Sciatic nerve (tissue), 2 donors: ENCODE results near the gene MS4A4A. TPM values are rescaled to one million over a fixed set of nuclear protein-coding genes. Genes with fewer than 3 reads are reported as not detected.
"Not testable (repeated sequence)": the region's sequence is repeated elsewhere in the genome, so short reads cannot be mapped to it uniquely, and the experiment has no call there.

Source experiments
- ATAC-seq: fragments of 200-7000 bp; cut with Tn5 transposase; one replicate; pipeline ENCODE4 v1.9.1; 2020; ENCODE audit warnings: mild to moderate bottlenecking, moderate library complexity
- DNase-seq: peaks from one replicate; pipeline ENCODE4 v3.0.0-alpha.2; 2020; ENCODE audit warnings: low spot score
- intact Hi-C: fragments of 100-400 bp; cut with DNase I; formaldehyde crosslinking; loops from one replicate; pipeline ENCODE4 v1.14.2; 2022
- total RNA-seq: library from RNA; stranded (reverse); fragmentation: NEBNext Ultra II Directional; extraction: Animal tissue kit (Norgen Biotek cat#: 25700); gene quantifications from one replicate; pipeline ENCODE4 v1.2.1, GENCODE V29; 2021
- donor health status: DM: no; HTN: no; CAD: no.
- donor health status: DM: no; HTN: no; CAD: no.

MS4A4A gene
- 32.9 TPM for total RNA-seq

DNA sequence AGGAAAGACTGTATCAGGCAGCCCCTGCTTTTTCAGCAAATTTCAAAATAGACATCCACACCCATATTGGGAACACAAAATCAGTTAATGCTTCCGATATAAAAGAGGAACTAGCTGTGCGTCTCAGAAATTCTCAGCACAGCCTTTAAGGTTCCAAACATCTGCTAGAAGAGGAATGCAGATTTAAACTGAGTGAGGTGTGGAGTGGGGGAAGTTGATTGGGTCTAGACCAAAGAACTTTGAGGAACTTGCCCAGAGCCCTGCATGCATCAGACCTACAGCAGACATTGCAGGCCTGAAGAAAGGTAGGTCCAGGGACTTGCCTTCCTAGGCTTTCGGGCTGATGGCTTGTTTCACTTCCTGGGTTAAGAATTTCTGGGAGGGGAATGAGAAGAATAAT lies at the start of gene MS4A4A:
Gene MS4A4A, plus strand, starts transcription at position 255 of the 400 bp plus-strand sequence. Its CDS starts 10 bp downstream, at position 265.
- ATAC-seq = peak; percentile 88
- intact Hi-C loops = no loop called here
- peak; percentile 59 for DNase-seq

DNA sequence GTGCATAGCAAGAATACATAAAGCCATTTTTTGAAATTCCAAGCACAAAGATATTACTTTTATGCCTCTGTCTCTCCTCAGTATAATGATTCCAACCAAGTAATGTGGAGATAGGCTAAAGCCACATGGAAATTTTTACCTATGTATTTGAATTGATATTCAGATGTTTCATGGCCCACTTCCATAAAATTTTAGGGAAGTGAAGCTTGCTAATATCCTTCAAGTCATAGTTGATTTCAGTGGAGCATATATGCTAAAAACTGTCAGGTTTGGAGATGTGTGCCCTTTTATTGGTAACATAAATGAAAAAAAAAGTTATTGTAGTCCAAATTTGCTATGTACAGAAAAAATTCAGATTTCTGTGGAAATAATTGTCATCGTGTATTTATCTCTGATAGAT lies 49.8 kb upstream of the MS4A4A start:
- DNase-seq (no peak), ATAC-seq (no peak)
- intact Hi-C loops = no loop called here

DNA sequence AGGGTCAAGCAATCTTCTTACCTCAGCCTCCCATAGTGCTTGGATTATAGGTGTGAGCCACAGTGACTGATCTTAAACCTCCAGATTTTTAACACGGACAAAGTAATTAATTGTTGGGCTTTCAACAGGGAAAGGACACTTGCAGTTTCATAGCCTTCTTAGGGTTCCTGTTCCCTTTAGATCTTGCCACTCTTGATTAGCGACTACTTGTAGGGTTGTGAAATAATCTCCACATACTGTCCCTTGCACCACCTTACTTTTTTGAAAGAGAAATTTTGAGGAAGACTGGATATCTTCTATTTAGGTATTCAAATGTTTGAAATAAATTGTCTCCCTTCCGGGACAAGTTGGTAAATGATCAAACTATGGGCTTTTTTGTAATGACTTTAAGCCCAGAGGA lies 45.1 kb upstream of the MS4A4A start:
- DNase-seq (no peak), ATAC-seq (no peak)
- intact Hi-C loops = no loop called here

DNA sequence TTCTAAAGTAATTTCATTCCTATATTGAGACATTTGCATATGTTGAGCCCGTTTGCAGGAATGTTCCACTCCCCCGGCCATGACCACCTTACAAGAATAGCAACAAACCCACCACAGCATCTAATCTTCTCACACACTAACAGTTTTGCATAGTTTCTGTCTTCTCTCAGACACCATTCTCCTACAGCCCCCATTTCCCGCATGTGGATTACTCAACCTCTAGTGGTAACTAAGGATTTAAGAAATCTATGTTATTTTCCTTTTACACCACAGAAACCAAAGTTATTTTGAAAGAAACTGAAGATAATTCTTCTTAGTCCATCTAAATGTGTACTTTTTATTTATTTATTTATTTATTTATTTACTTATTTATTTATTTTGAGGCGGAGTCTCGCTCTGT lies 39.8 kb upstream of the MS4A4A start:
- ATAC-seq (no peak), DNase-seq (no peak)
- intact Hi-C loops = no loop called here

DNA sequence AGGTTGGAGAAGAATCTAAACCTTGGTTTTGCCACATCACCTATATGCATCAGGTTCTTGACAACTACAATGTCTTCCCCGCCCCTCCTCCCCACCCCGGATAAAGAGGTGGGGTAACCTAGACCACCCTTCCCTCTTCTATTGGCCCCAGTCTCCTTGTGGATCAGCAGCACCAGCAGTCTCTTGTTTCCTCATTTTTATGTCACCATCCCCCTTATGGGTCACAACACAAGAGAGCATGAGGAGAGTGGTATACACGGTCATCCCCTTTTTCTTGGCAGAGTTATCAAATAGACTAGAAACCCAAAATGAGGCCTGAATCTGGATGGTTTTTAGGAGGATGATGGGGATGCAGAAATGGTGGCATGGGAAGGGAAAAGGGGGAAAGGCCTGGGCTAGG lies 38.7 kb upstream of the MS4A4A start:
- intact Hi-C loops = no loop called here
- no peak for DNase-seq
- no peak for ATAC-seq

DNA sequence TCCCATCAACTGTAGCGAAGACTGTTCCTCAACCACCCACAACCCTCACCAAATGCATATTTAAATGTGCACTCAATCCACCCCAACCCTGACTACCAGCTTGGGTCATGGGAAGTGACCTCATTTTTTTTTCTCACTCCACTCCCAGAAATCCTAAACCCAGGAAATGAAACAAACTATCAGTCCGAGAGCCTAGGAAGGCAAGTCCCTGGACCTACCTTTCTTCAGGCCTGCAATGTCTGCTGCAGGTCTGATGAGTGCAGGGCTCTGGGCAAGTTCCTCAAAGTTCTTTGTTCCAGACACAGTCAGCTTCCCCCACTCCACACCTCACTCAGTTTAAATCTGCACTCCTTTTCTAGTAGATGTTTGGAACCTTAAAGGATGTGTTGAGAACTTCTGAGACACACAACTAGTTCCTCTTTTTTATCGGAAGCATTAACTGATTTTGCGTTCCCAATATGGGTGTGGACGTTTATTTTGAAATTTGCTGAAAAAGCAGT lies 37.7 kb upstream of the MS4A4A start, which contains the start of gene MS4A4E:
Gene MS4A4E, minus strand, starts transcription at position 398 of the 500 bp plus-strand sequence. CDS start 13,082 bp downstream, outside the sequence.
- intact Hi-C loops = no loop called here
- ATAC-seq = peak; percentile 10
- DNase-seq = no peak

DNA sequence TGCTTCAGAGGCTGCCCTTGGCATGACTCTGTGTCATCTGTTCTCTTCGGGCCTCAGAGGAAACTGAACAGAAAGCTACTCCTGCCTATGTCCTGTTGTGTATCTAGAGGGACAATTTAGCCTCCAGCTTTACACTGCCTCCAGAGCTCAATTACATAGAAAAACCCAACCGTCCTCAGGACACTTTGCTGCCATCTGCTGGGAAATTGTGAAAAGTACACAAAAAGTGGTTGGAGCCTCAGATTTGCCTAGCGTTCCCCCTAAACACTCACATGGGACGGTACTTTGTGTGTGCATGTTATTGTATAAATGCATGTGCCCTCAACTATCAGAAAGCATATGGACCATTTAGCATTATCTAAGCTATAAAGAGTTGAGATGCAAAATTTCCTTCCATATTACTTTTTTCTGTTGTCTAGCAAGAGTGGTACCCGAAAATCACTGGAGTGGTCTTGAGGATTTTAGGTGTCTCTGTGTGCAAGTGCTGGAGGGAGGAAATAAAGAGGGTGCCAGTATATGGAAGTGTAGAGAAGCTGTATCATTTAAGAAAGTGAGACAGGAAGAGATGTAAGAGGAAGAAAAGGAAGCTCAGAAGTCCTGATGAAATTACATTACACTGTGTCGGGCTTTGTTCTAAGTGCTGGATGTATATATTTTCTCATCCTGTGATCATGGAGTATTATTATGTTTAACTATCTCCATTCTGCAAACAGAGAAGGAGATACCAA lies 28.8 kb upstream of the MS4A4A start:
- no peak for DNase-seq
- peak; percentile 26 for ATAC-seq
- intact Hi-C loops = no loop called here

DNA sequence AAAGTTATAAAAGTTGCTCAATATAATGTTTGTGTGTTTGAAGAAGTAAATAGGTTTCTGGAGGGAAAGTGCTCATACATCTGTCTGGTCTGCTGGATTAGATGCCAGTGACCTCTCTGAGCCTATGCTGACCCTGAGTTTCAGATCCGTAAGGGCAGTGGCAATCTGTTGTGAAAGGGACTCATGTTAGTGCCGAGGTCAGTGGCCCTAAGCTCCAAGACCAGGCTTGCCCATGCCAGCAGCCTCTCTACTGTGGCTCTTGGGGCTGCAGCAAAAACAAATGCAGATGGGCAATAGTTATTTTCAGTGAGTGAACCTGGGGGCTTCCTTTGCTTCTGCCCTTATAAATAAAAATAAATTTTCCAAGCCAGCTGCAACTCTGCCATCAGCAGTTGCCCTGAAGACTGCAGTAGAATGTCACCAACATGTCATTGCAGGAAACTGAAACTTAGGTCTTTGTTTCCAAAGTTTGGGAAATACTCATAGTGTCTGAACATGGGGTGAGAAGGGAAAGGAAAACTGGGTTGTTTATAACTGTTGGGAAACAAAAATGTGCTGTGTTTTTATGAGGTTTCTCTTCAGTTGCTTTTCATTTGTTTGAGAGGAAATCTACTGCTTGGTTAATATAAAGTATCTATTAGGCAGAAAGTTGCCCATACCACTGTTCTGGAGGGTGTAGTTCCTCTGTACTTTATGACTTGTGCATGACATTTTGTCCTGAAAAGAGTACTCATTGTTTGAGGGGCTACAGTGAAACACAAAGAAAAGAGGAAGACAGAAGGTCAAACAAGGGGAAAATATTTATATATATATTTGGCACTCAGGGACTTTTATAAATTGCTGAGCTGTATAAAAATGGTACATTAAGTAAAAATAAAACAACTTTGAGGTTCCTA lies 28.0 kb upstream of the MS4A4A start:
- intact Hi-C loops = no loop called here
- DNase-seq (no peak), ATAC-seq (peak; percentile 53)

DNA sequence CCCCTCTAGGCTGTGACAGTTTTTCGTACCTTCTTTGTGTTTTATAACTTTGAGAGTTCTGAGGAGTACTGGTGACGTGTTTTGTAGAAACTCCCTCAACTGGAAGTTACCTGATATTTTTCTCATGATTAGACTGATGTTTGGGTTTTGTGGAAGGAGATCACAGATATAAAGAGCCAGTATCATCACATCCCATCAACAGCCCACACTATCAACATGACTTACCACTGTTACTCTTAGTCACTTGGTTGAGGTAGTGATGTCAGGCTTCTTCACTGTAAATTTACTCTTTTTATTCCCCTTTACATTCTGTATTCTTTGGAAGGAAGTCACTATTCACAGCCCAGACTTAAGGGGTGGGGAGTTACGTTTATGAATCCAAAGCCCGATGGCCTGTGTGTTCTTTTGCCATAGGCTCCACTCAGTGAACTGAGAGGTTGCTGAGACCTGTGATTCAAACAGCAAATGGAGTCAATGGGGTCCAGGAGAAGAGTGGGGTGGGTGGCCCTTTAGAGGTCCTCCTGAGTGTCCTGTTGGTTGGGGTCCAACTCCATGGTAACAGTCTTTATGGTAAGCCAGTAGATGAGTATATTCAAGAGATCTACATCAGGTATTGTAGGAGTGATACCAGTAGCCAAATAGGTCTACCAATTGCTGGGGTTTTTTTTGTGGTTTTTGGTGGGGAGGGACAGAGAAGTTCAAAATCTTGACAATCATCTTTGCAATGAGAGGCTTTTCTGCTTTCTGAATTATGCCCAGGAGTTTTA lies 22.3 kb upstream of the MS4A4A start:
- DNase-seq (no peak), ATAC-seq (no peak)
- intact Hi-C loops = no loop called here

DNA sequence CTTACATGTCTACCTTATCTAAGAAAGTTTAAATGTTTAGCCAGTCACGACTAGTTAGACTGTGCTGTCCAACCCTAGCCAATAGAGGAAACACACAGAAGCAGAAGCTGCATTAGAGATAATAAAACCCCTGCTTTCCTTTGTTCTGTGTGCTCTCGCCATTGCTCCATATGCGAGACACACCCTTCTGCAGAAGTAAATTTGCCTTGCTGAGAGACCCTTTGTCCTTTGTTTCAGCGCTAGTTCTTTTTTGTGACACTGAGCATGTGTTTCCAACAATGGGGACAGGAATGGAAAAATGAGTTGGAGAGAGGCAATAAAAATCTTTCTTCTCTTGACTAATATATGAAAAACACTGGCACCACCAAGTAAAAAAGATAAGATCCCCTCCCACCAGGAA lies 19.5 kb upstream of the MS4A4A start:
- ATAC-seq = no peak
- DNase-seq = no peak
- intact Hi-C loops = no loop called here

DNA sequence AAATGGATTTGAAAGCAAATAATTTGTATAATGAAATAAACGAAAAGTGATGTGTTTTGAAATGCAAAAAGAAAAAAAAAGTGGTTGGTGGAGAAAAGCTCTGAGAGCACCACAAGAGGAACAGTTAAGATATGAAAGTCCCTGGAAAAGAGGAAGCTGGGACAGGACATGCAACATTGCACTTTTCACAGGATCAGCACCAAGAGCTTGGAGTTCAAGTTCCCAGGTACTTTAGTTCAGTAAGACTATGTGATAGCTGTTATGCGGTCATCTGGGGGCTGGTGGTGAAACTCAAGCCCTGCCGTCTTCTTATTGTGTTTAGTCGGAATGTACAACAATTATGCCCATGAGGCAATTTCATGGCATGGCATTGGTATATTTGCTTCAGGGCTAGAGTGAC lies 17.1 kb upstream of the MS4A4A start:
- intact Hi-C loops = no loop called here

DNA sequence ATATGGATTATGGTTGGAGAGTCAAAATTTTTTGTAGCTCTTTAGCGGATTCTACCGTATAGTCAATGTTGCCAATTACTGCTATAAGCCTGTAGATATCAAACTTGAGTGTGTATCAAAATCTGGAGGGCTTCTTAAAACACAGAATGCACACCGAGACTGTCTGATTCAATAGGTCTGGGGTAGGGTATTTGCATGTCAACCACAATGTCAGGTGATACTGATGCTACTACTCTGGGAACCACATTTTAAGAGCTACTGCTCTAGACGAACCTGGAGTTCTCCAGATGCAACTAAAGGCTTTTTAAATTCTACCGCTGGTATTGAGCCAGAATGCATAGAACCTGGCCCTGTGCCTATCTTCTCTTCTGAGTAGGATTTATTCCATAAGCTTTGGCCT lies 15.8 kb upstream of the MS4A4A start:
- no peak for DNase-seq
- intact Hi-C loops = no loop called here
- no peak for ATAC-seq

More for the DNA sequence above, 17.1 kb upstream of the MS4A4A start:
- ATAC-seq (no peak), DNase-seq (no peak)

DNA sequence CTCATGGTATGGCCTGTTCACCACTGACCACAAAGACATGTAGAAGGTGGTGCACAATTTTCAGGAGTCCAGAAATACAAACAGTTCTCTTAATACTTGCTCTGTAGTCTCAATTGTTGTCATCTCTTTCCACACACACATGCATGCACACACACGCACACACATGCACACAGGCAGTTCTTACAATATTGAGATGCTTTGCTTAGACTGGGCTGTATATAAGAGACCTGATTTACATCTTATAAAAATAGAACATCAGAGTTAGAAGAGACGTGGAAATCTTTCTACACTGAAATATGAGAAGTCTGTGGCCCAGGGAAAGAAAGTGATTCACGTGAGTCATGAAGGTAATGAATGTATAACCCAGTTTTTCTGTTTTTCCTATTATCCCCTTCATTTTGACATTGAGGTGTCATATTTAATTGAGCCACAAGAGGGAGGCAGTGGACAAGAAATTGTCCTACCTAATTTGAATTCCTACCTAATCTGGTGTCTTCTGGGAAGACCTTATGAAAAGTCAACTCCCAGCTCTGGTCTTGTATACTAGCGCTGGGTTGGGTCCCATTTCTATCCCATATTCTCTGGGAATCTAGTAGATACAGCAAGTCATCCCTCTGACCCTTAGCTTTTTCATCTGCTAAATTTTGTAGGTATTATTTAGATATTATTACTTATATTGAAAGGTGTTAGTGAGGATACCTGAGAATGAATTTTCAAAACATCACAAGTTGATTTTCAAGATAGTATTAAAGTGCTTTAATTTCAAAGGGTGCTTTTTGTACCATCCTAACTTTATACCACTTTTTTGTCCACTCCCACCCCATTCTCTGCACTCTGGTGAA lies 14.9 kb upstream of the MS4A4A start:
- no peak for DNase-seq
- no peak for ATAC-seq
- intact Hi-C loops = no loop called here

DNA sequence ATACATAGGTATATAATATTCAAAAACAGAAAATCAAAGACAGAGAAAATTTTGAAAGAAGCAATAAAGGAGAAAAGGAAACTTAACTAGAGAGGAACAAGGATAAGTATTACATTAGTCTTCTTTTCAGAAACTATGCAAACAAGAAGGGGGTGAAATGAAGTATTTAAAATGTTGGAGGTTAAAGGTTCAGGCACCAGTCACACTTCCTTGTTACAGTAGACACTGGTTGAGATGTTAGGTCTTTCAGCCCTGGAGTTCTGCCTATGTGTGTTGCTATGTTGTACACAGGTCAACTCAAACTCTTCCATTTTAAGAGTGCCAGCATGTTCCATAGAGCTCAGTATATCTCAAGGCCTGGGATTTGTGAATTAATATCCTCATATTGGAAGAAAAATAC lies 6.0 kb upstream of the MS4A4A start:
- intact Hi-C loops = no loop called here
- DNase-seq (no peak), ATAC-seq (no peak)

DNA sequence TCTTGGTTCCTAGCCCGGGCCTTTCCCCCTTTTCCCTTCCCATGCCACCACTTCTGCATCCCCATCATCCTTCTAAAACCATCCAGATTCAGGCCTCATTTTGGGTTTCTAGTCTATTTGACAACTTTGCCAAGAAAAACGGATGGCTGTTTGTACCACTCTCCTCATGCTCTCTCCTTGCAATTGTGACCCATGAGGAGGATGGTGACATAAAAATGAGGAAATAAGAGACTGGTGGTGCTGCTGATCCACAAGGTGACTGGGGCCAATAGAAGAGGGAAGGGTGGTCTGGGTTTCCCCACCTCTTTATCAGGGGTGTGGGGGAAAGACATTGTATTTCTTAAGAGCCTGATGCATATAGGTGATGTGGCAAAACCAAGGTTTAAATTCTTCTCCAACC lies 1.0 kb downstream of the MS4A4A start:
- intact Hi-C loops = no loop called here
- no peak for DNase-seq
- ATAC-seq = no peak

DNA sequence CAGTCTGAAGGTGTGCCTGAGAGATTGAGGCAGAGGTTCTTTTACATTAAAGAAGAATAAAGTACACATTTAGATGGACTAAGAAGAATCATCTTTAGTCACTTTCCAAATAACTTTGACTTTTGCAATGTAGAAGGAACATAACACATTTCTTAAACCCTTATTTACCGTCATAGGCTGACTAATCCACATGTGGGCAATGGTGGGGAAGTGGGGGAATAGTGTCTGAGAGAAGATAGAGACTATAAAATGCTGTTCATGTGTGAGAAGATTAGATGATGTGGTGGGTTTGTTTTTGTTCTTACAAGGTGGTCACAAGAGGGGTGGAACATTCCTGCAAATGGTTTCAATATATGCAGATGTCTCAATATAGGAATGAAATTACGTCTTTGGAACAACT lies 1.8 kb downstream of the MS4A4A start:
- intact Hi-C loops = no loop called here
- ATAC-seq = no peak

DNA sequence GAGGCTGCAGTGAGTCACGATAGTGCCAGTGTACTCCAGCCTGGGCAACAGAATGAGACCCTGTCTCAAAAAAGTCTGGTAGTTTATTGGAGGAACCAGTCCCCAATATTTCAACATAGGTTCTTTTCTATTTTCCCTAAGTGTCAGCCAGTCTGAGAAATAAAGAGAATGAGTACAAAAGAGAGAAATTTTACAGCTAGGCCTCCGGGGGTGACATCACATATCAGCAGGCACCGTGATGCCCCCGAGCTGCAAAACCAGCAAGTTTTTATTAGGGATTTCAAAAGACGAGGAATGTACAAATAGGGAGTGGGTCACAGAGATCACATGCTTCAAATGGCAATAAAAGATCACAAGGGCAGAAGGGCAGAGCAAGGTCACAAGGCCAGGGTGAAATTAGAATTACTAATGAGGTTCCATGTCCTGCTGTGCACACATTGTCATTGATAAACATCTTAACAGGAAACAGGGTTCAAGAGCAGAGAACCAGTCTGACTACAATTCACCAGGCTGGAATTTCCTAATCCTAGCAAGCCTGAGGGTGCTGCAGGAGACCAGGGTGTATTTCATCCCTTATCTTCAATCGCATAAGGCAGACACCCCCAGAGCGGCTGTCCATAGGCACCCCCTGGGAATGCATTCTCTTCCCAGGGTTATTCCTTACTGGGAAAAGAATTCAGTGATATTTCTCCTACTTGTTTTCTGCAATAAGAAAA lies 5.1 kb downstream of the MS4A4A start:
- intact Hi-C loops = not testable (repeated sequence)

More for the DNA sequence above, 1.8 kb downstream of the MS4A4A start:
- no peak for DNase-seq

DNA sequence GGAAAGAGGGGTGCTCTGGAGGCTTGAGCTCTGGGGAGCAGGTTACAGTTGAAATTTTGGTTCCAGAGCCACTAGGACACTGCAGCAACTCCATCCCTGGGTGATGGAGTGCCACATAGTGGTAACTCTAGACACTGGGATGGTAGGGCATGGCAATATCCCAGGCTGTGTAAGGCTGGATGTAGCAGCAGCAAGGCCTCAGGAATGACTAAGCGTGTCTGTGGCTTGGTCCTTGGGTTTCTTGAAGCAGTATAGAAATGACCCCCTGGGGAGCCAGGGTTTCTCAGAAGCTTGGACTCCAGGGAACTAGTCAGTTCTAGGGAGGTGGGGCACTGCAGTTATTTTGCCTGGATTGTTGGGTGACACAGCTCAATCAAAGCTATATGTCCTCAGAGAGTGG lies 8.1 kb downstream of the MS4A4A start:
- DNase-seq (no peak), ATAC-seq (no peak)
- intact Hi-C loops = no loop called here

More for the DNA sequence above, 5.1 kb downstream of the MS4A4A start:
- not testable (repeated sequence) for DNase-seq, ATAC-seq
